ENCODE results near the gene ARMCX2.
"Not testable (repeated sequence)": the region's sequence is repeated elsewhere in the genome, so short reads cannot be mapped to it uniquely, and the experiment has no call there.

Gene ARMCX2

DNA sequence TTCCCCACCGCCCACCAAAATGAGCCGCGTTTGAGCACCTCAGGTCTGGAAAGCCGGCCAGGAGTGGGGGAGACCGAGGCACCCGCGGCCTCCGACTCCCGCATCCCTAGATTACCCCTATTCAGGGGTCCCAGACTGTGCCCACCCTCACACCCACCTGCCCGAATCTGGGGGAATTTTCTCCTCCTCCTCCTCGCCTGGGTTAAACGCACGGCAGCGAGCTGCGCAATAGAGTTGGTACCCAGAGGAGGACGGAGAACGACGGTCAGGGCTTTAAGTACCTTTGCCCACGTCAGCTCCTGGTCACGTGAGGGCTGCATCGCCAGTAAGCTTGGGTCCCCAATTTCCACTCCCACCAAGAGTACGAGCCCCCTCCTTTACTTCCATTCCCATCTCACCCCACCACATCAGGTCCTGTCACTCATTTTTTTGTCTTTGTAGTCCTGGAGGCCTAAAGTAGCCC lies at the start of gene ARMCX2:
Gene ARMCX2, minus strand, starts transcription at position 250 of the 463 bp plus-strand sequence. CDS start 2,262 bp downstream, outside the sequence.
- H3K9me3 Mint-ChIP-seq, result no peaks in the 10 kb centered on the region
- H3K27me3 Mint-ChIP-seq, result no peaks in the 10 kb centered on the region
- peak within 1 kb of the TSS; percentile 79 for H3K4me3 Mint-ChIP-seq
- H3K4me1 Mint-ChIP-seq (ENCODE audit: low read depth), result peaks cover 19% of the 10 kb centered on the region
- peak within 1 kb of the TSS; percentile 68 for H3K27ac Mint-ChIP-seq
- H3K36me3 Mint-ChIP-seq (ENCODE audit: low read depth), result no peaks in the 10 kb centered on the region

DNA sequence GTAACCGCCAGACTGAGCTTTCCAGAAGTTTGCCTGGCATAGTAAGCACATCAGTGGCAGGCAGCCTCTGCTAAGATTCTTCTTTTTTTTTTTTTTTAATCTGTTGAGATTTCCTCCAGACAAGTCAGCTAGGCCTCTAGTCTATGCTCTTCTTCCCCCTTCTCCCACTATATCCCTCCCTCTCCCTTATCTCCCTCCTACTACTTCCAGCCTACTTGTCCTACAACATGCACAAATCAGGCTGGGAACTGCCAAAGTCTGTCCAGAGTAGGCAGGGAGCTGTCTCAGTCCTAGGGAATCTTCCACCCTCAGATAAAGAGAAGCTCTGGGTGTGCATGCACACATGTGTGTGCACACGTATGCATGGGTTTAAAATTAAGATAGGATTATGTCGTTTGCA lies 49.7 kb upstream of the ARMCX2 start:
- Mint-ChIP-seq H3K9me3 (no peaks in the 10 kb centered on the region), H3K27ac (no peak overlapping the region), H3K4me1 (ENCODE audit: low read depth) (no peaks in the 10 kb centered on the region), H3K27me3 (no peaks in the 10 kb centered on the region), H3K4me3 (no peak overlapping the region), H3K36me3 (ENCODE audit: low read depth) (no peaks in the 10 kb centered on the region)

DNA sequence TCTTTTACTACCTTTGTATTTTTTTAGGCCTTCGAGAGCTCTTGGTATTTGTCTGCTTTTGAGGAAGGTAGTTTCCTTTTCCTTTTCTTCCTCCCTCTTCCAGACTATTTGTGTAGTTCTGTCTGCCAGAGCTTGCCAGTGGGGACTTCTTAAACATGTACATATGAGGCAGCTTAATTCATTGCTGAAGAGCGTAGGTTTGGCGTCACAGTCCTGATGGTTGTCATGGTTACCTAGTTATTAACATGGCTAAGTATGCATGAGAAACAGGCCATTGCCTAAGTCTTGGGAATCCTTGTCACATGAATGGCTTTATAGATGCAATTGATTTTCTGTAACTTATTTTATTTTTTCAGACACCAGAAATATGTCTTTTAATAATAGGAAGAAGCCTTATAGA lies 48.5 kb upstream of the ARMCX2 start:
- Mint-ChIP-seq H3K27me3 (no peaks in the 10 kb centered on the region), H3K36me3 (ENCODE audit: low read depth) (no peaks in the 10 kb centered on the region), H3K4me3 (no peak overlapping the region), H3K27ac (no peak overlapping the region), H3K9me3 (no peaks in the 10 kb centered on the region), H3K4me1 (ENCODE audit: low read depth) (no peaks in the 10 kb centered on the region)

DNA sequence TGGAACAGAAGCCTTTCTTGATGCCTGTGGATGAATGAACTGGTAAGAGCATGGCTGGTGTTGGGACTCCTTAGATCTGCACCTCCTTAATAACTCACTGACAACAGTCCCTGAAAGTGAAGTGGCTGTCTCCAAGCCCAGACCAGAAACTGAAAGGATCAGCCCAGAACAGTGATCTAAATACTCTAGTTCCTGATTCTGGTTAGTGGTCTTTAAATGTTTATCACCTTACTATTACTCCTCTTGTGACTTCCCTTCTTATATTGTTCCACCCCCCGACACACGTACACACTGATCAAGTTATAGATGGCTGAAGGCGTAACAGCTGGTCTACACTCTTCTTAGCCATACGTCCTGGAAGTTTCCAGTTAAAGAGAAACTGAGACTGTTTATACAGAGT lies 33.8 kb upstream of the ARMCX2 start:
- peaks cover 9% of the 10 kb centered on the region for H3K27me3 Mint-ChIP-seq
- peak overlapping the region; percentile 19 for H3K27ac Mint-ChIP-seq
- H3K9me3 Mint-ChIP-seq, result no peaks in the 10 kb centered on the region
- no peak overlapping the region for H3K4me3 Mint-ChIP-seq
- H3K36me3 Mint-ChIP-seq (ENCODE audit: low read depth), result no peaks in the 10 kb centered on the region
- no peaks in the 10 kb centered on the region for H3K4me1 Mint-ChIP-seq (ENCODE audit: low read depth)

DNA sequence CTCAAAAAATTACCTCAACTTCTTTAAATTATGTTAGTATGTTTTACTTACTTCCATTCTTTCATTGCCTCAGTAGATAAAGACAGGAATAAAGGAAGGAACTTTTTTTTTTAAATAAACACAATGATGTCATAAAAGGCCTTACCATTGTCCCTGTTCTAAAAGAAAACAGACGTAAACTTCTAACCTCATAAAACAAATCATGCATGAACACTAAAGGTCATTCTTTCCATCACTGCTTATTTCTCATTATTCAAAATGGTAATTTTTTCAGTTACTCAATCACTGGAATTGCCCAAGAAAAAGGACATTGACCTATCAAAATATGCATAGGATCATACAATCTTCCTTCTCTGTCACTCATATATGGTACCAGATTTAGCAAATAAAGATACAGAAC lies 32.2 kb upstream of the ARMCX2 start:
- Mint-ChIP-seq H3K4me3 (no peak overlapping the region), H3K9me3 (no peaks in the 10 kb centered on the region), H3K27ac (no peak overlapping the region), H3K27me3 (peaks cover 4% of the 10 kb centered on the region), H3K36me3 (ENCODE audit: low read depth) (no peaks in the 10 kb centered on the region), H3K4me1 (ENCODE audit: low read depth) (no peaks in the 10 kb centered on the region)

DNA sequence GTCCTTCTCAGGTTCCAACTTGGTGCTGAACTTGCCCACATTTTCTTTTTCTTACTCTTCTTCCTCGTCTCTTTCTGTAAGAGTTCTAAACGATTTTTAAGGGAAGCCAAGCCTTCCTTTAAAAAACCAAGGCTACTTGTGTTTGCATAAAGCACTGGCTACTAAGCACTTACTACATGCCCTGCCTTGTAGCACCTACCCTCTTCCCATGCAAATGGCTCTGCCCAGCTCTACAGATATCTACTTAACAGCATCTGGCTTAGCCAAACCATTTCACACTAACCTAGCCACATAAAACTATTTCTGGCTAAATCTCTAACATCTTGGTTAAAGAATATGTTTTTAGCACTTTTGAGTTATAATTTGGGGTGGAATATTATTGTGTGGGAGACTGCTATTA lies 26.9 kb upstream of the ARMCX2 start:
- H3K36me3 Mint-ChIP-seq (ENCODE audit: low read depth), result no peaks in the 10 kb centered on the region
- H3K9me3 Mint-ChIP-seq, result no peaks in the 10 kb centered on the region
- H3K4me3 Mint-ChIP-seq, result no peak overlapping the region
- peaks cover 8% of the 10 kb centered on the region for H3K27me3 Mint-ChIP-seq
- H3K4me1 Mint-ChIP-seq (ENCODE audit: low read depth), result no peaks in the 10 kb centered on the region
- H3K27ac Mint-ChIP-seq, result no peak overlapping the region

DNA sequence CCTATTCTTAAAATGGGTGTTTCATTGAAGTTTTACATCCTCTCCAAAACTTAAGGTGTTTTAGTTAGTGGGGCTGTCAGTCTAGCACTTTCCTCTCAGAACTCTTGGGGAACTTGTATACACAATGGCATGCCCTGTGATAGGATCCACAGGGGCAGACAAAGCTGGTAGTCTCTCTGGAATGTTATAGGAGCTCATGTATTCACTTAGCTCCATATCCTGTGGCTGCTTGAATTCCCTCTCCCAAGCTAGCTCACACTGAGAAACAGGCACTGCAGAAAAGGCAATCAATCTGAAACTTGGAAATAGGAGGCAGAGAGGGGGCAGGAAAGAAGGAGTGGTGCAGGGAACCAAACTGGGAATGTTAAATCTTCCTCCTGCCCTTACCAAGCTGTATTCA lies 26.3 kb upstream of the ARMCX2 start:
- no peaks in the 10 kb centered on the region for H3K4me1 Mint-ChIP-seq (ENCODE audit: low read depth)
- H3K27ac Mint-ChIP-seq, result no peak overlapping the region
- no peaks in the 10 kb centered on the region for H3K36me3 Mint-ChIP-seq (ENCODE audit: low read depth)
- H3K27me3 Mint-ChIP-seq, result peaks cover 8% of the 10 kb centered on the region
- H3K4me3 Mint-ChIP-seq, result no peak overlapping the region
- no peaks in the 10 kb centered on the region for H3K9me3 Mint-ChIP-seq

DNA sequence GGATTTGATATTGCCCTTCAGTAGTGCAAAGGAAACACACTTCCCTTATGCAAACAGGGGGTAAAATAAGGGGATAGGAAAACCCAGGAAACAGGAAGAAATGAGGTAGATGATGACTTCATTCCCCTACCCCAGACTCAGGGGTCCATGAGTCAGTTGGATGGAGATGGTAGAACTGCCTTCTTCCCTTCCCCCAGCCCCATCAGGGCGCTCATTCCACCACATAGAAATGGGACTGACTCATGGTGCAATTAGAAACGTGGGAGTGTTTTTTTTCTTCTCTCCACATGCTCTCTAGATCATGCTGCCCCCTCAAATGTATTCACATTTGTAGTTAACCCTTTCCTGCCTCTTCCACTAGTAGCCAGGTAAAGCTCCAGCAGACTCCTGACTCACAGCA lies 23.1 kb upstream of the ARMCX2 start:
- Mint-ChIP-seq H3K27me3 (peaks cover 7% of the 10 kb centered on the region), H3K4me3 (no peak overlapping the region), H3K27ac (no peak overlapping the region), H3K4me1 (ENCODE audit: low read depth) (no peaks in the 10 kb centered on the region), H3K9me3 (no peaks in the 10 kb centered on the region), H3K36me3 (ENCODE audit: low read depth) (no peaks in the 10 kb centered on the region)

DNA sequence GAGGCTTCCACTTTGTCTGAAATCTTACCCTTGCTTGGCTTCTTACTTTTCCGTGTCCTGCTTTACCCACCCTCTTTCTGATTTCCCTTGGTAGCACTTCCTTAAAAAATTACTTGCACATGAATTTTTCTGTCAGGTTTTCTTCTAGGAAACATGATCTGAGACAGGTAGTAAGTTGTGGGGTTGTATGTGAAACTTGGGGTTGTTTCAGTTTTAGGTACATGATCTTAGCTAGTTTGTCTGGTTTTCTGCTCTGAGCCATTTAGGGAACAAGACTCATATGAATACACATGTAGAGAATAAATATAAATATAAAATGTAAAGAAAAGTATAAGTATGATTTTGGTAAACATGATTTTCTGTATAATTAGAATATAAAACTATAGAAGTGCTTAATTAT lies 17.4 kb upstream of the ARMCX2 start:
- no peak overlapping the region for H3K4me3 Mint-ChIP-seq
- no peak overlapping the region for H3K27ac Mint-ChIP-seq
- H3K9me3 Mint-ChIP-seq, result no peaks in the 10 kb centered on the region
- no peaks in the 10 kb centered on the region for H3K36me3 Mint-ChIP-seq (ENCODE audit: low read depth)
- no peaks in the 10 kb centered on the region for H3K4me1 Mint-ChIP-seq (ENCODE audit: low read depth)
- peaks cover 11% of the 10 kb centered on the region for H3K27me3 Mint-ChIP-seq

DNA sequence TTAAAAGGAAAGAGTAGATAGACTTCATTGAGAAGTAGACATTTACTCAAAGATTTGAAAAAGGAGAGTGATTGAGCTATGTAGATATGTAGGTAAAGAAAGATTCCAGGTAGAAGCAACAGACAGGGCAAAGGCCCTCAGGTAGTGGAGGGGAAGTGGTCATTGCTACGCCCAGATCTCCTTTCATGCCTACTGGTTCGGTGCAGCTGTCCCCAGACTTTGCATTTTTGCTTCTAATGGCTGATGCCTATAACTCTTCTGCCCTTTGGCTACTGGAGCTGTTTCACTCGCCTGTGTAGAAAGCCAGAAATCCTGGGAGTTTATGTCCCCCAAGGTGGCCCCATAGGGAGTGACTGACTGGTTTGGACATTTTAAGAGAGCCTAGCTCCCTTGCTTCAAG lies 16.9 kb upstream of the ARMCX2 start:
- Mint-ChIP-seq H3K4me1 (ENCODE audit: low read depth) (no peaks in the 10 kb centered on the region), H3K4me3 (no peak overlapping the region), H3K27me3 (peaks cover 11% of the 10 kb centered on the region), H3K27ac (no peak overlapping the region), H3K9me3 (no peaks in the 10 kb centered on the region), H3K36me3 (ENCODE audit: low read depth) (no peaks in the 10 kb centered on the region)

DNA sequence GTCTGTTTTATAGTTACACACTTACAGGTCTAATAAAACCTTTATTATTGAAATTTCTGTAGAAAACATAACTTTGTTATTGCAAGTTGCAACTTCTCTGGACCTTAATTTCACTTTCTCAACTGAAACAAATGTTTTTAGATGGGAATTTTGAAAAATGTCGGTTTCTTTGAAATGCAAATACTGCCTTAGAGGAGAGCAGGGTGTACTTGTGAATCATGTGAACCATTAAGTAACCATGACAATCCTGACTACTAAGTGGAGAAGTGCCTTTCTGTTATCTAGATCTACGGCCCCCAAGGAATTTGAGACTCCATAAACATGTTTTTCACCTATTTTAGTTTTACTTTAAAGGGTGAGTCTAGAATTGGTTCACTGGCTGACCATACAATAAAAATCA lies 8.5 kb upstream of the ARMCX2 start:
- no peak overlapping the region for H3K4me3 Mint-ChIP-seq
- H3K27me3 Mint-ChIP-seq, result no peaks in the 10 kb centered on the region
- no peak overlapping the region for H3K27ac Mint-ChIP-seq

DNA sequence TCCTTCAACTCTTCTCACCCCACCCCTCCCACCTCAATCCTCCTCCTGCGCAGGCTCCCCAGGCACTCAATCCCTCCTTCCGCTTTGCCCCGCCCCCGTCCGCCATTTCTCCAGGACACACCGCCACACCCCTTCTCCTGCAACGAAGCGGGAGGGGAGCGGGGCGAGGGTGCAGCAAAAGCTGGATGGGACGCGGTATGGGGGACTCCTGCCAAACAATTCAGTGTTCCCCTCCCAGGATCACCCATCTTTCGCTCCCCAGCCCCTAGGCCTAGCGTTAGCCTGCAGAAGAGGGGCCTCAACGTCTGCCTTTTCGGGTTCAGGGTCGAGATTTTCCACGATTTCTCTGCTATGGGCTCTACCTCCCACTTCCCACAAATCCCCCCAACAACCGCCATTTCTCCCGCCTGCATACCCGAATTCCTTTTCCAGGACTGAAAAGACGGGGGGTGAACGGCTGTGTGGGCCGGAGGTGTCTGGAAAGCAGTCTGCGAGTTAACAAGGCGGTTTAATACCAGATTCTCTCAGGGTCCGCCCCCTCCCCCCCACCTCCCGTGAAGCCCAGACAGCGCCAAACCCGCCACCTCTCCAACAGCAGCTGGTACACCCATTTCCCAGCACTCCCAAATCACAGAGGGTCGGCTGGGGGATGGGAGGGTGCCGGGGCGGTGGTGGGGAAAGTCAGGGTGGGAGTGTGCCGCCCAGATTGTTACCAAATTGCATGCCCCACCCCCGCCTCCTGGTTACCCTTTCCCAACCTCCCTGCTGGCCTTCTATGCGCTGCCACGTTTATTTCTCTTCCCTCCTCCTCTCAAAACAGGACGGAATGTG lies 774 bp downstream of the ARMCX2 start:
- no peaks in the 10 kb centered on the region for H3K9me3 Mint-ChIP-seq
- peak overlapping the region; percentile 79 for H3K4me3 Mint-ChIP-seq
- H3K4me1 Mint-ChIP-seq (ENCODE audit: low read depth), result peaks cover 22% of the 10 kb centered on the region
- no peaks in the 10 kb centered on the region for H3K36me3 Mint-ChIP-seq (ENCODE audit: low read depth)
- H3K27me3 Mint-ChIP-seq, result no peaks in the 10 kb centered on the region
- no peak overlapping the region for H3K27ac Mint-ChIP-seq

More for the DNA sequence above, 8.5 kb upstream of the ARMCX2 start:
- Mint-ChIP-seq H3K4me1 (ENCODE audit: low read depth) (no peaks in the 10 kb centered on the region), H3K36me3 (ENCODE audit: low read depth) (no peaks in the 10 kb centered on the region), H3K9me3 (no peaks in the 10 kb centered on the region)

DNA sequence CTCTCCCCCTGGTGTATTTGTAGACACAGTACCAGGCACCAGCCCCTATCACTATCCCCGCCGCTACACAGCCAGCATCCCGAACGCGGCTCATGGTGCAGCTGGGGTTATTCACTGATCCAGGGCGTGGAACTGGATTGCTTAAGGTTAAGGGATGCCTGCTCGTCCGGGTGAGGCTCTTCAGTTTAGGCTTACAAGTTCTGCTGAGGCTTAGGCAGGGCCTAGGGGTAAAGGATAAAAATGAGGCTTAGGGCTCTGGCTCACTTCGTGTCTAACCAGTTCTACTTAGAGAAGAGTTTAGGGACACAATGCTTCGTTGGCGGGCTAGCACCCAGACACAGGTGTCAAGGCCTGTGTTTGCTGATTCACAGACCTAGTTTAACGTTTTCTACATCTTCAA lies 2.2 kb downstream of the ARMCX2 start:
- Mint-ChIP-seq H3K9me3 (no peaks in the 10 kb centered on the region), H3K27ac (no peak overlapping the region), H3K27me3 (no peaks in the 10 kb centered on the region), H3K4me1 (ENCODE audit: low read depth) (peaks cover 22% of the 10 kb centered on the region), H3K36me3 (ENCODE audit: low read depth) (no peaks in the 10 kb centered on the region), H3K4me3 (no peak overlapping the region)

DNA sequence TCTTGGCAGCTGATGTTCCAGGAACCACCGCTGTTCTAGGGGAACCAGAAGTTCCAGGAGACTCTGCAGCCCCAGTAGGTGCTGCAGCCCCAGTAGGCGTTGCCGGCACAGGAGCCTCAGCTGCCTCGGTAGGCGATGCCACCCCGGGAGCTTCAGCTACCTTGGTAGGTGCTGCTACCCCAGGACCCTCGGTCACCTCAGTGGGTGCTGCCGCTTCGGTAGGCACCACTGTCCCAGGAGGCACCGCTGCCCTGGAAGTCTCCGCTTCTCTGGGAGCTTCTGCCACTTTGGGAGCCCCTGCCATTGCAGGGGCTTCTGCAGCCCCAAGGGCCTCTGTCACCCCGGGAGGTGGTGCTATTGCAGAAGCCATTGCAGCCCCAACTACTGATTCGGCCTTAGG lies 2.8 kb downstream of the ARMCX2 start:
- H3K4me3 Mint-ChIP-seq, result no peak overlapping the region
- no peaks in the 10 kb centered on the region for H3K9me3 Mint-ChIP-seq
- H3K4me1 Mint-ChIP-seq (ENCODE audit: low read depth), result peaks cover 22% of the 10 kb centered on the region
- no peak overlapping the region for H3K27ac Mint-ChIP-seq
- no peaks in the 10 kb centered on the region for H3K27me3 Mint-ChIP-seq
- no peaks in the 10 kb centered on the region for H3K36me3 Mint-ChIP-seq (ENCODE audit: low read depth)

DNA sequence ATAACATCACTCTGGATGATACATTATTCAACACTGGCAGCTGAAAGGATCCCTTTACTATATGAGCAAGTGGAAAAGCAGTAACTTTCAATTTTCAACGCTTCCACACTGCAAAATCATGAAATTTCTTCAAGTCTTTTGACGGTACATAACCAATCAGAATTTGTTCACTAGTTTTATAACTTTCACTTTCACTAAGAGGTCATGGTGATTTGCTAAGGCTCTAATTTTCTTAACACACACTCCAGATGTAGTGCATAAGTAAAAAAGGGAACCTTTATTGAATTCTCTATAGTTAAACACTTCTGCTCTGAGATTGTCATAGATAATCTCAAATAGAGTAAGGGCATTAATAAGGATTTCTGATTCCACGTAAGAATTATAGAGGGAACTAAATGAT lies 4.1 kb downstream of the ARMCX2 start:
- Mint-ChIP-seq H3K27ac (peak overlapping the region; percentile 8), H3K9me3 (no peaks in the 10 kb centered on the region), H3K27me3 (no peaks in the 10 kb centered on the region), H3K4me1 (ENCODE audit: low read depth) (peaks cover 22% of the 10 kb centered on the region), H3K36me3 (ENCODE audit: low read depth) (no peaks in the 10 kb centered on the region), H3K4me3 (peak overlapping the region; percentile 35)

DNA sequence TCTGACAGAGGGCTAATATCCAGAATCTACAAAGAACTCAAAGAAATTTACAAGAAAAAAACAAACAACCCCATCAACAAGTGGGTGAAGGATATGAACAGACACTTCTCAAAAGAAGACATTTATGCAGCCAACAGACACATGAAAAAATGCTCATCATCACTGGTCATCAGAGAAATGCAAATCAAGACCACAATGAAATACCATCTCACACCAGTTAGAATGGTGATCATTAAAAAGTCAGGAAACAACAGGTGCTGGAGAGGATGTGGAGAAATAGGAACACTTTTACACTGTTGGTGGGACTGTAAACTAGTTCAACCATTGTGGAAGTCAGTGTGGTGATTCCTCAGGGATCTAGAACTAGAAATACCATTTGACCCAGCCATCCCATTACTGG lies 11.9 kb downstream of the ARMCX2 start:
- not testable (repeated sequence) for H3K4me3 Mint-ChIP-seq; H3K27me3 Mint-ChIP-seq; H3K4me1 Mint-ChIP-seq (ENCODE audit: low read depth); H3K9me3 Mint-ChIP-seq; H3K36me3 Mint-ChIP-seq (ENCODE audit: low read depth); H3K27ac Mint-ChIP-seq
